ENCODE results near the gene RAB40C.

GRCh38 chr16:634051-634670, 44.3 kb downstream of the RAB40C start:
- no peak for TF ChIP-seq EZH2 (IDR thresholded peaks at IDR 0.05; ENCODE audit: insufficient read depth, poor library complexity, severe bottlenecking)
- no peak for TF ChIP-seq EZH2phosphoT487 (IDR thresholded peaks at IDR 0.05; ENCODE audit: insufficient read depth, low read depth)
